Endothelial cell of umbilical vein (primary cell): Measurements from ENCODE around the gene WHRN.

ENCODE experiments used
- CTCF ChIP-seq, 2 donors: IDR thresholded peaks; 1 replicate in 1 of 2; 2 replicates in 1 of 2; pipeline ENCODE4 v1.5.1; 2011; ENCODE audit warnings: low read length in 2 of 2, mild to moderate bottlenecking in 2 of 2, moderate library complexity in 2 of 2, control low read depth in 1 of 2, inconsistent platforms in 1 of 2, low read depth in 1 of 2; ENCODE audit not compliant: insufficient read depth in 1 of 2; ENCODE audit errors: extremely low read depth in 1 of 2
- EZH2 ChIP-seq: IDR thresholded peaks from 2 replicates; pipeline ENCODE4 v1.6.1; 2012; ENCODE audit warnings: borderline replicate concordance, low read depth, mild to moderate bottlenecking, moderate library complexity, low read length, inconsistent platforms; ENCODE audit not compliant: severe bottlenecking
- FOS ChIP-seq: IDR thresholded peaks from 2 replicates; pipeline ENCODE4 v1.6.1; 2011; ENCODE audit warnings: mild to moderate bottlenecking, low read length, moderate library complexity, borderline replicate concordance; ENCODE audit not compliant: insufficient read depth
- JUN ChIP-seq: IDR thresholded peaks from 2 replicates; pipeline ENCODE4 v1.6.1; 2011; ENCODE audit warnings: borderline replicate concordance, low read depth; ENCODE audit not compliant: insufficient read length, insufficient read depth
- MAX ChIP-seq: IDR thresholded peaks from 2 replicates; pipeline ENCODE4 v1.6.1; 2011; ENCODE audit not compliant: insufficient read depth, insufficient read length
- MYC ChIP-seq: IDR thresholded peaks from one replicate; pipeline ENCODE4 v1.6.1; 2011; ENCODE audit warnings: mild to moderate bottlenecking, low read depth, low read length
- POLR2A ChIP-seq: IDR thresholded peaks from 2 replicates; pipeline ENCODE4 v1.6.1; 2012; ENCODE audit warnings: low read depth, mild to moderate bottlenecking, control low read depth, low read length
- POLR2AphosphoS5 ChIP-seq: IDR thresholded peaks from 2 replicates; pipeline ENCODE4 v1.6.1; 2012; ENCODE audit warnings: low read depth, mild to moderate bottlenecking, control low read depth, low read length, moderate library complexity; ENCODE audit not compliant: insufficient read depth

- TF ChIP-seq EZH2 = no peak
- no peak for TF ChIP-seq CTCF (IDR thresholded peaks at IDR 0.05; ENCODE audit: extremely low read depth in 1 of 2, insufficient read depth in 1 of 2, low read depth in 1 of 2, low read length in 2 of 2)
- TF ChIP-seq FOS = no peak
- TF ChIP-seq MAX = no peak
- no peak for TF ChIP-seq JUN
- TF ChIP-seq POLR2AphosphoS5 = no peak
- TF ChIP-seq POLR2A = no peak
- TF ChIP-seq MYC = no peak
Observed at GRCh38 chr9:114474425-114474824, 30.8 kb downstream of the WHRN start.
